Gastrocnemius medialis (tissue), 4 donors: Measurements from ENCODE around the gene STRA6.

ENCODE experiments used
- POLR2A ChIP-seq, 2 donors: fragments of 450-650 bp; IDR thresholded peaks; one replicate each; pipeline ENCODE4 v1.6.1; 2017; ENCODE audit warnings: antibody characterized with exemption in 2 of 2, mild to moderate bottlenecking in 2 of 2, moderate library complexity in 2 of 2
- TF ChIP-seq, protein P1 (sequence below), 5 experiments: fragments of 450-650 bp in 3 of 5; fragments of 200-600 bp in 2 of 5; sonication (generic) in 2 of 5; IDR thresholded peaks in 4 of 5; conservative IDR thresholded peaks in 1 of 5; 1 replicate in 4 of 5; 2 replicates in 1 of 5; pipeline ENCODE4 v1.5.1; 2016 to 2019; ENCODE audit warnings: antibody characterized with exemption in 5 of 5, mild to moderate bottlenecking in 3 of 5, moderate library complexity in 3 of 5

DNA sequence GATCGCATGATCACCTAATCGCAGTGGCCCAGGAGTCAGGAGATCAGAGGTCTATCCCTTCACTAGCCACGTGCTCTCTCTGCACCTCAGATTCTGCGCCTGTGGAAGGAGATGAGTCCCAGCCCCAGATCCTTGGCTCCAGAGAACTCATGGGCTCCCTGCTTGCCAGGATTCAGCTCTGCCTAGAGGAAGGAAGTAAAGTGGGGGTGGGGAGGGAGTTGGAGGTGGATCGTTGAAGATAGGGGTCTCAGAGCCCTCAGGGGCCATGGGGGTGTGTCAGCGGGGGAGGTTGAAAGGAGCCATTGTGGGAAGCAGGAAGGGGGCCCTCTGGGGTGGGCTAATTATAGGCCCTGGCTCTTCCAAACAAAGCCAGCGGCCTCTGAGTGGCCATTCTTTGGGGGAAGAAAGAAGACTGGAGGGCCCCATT is 11.3 kb upstream of the STRA6 start:
- TF ChIP-seq, protein P1, sequence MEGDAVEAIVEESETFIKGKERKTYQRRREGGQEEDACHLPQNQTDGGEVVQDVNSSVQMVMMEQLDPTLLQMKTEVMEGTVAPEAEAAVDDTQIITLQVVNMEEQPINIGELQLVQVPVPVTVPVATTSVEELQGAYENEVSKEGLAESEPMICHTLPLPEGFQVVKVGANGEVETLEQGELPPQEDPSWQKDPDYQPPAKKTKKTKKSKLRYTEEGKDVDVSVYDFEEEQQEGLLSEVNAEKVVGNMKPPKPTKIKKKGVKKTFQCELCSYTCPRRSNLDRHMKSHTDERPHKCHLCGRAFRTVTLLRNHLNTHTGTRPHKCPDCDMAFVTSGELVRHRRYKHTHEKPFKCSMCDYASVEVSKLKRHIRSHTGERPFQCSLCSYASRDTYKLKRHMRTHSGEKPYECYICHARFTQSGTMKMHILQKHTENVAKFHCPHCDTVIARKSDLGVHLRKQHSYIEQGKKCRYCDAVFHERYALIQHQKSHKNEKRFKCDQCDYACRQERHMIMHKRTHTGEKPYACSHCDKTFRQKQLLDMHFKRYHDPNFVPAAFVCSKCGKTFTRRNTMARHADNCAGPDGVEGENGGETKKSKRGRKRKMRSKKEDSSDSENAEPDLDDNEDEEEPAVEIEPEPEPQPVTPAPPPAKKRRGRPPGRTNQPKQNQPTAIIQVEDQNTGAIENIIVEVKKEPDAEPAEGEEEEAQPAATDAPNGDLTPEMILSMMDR (IDR thresholded peaks at IDR 0.05 in 4 of 5, conservative IDR thresholded peaks at IDR 0.05 in 1 of 5): no peak
- no peak for TF ChIP-seq POLR2A (IDR thresholded peaks at IDR 0.05)
